Astrocyte of the hippocampus (primary cell): Measurements from ENCODE around the gene NOMO2.
"Not testable (repeated sequence)": the region's sequence is repeated elsewhere in the genome, so short reads cannot be mapped to it uniquely, and the experiment has no call there.

Source experiments
- DNase-seq: peaks from one replicate; pipeline ENCODE4 v3.0.0; 2011; ENCODE audit warnings: low read depth, low spot score

Gene NOMO2, protein sequence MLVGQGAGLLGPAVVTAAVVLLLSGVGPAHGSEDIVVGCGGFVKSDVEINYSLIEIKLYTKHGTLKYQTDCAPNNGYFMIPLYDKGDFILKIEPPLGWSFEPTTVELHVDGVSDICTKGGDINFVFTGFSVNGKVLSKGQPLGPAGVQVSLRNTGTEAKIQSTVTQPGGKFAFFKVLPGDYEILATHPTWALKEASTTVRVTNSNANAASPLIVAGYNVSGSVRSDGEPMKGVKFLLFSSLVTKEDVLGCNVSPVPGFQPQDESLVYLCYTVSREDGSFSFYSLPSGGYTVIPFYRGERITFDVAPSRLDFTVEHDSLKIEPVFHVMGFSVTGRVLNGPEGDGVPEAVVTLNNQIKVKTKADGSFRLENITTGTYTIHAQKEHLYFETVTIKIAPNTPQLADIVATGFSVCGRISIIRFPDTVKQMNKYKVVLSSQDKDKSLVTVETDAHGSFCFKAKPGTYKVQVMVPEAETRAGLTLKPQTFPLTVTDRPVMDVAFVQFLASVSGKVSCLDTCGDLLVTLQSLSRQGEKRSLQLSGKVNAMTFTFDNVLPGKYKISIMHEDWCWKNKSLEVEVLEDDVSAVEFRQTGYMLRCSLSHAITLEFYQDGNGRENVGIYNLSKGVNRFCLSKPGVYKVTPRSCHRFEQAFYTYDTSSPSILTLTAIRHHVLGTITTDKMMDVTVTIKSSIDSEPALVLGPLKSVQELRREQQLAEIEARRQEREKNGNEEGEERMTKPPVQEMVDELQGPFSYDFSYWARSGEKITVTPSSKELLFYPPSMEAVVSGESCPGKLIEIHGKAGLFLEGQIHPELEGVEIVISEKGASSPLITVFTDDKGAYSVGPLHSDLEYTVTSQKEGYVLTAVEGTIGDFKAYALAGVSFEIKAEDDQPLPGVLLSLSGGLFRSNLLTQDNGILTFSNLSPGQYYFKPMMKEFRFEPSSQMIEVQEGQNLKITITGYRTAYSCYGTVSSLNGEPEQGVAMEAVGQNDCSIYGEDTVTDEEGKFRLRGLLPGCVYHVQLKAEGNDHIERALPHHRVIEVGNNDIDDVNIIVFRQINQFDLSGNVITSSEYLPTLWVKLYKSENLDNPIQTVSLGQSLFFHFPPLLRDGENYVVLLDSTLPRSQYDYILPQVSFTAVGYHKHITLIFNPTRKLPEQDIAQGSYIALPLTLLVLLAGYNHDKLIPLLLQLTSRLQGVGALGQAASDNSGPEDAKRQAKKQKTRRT

GRCh38 chr16:18561727-18562314 is at the start of gene NOMO2:
NOMO2 (minus strand) TSS chr16:18562097; CDS start chr16:18562040, 57 bp downstream.
- peak; percentile 25 for DNase-seq

DNA sequence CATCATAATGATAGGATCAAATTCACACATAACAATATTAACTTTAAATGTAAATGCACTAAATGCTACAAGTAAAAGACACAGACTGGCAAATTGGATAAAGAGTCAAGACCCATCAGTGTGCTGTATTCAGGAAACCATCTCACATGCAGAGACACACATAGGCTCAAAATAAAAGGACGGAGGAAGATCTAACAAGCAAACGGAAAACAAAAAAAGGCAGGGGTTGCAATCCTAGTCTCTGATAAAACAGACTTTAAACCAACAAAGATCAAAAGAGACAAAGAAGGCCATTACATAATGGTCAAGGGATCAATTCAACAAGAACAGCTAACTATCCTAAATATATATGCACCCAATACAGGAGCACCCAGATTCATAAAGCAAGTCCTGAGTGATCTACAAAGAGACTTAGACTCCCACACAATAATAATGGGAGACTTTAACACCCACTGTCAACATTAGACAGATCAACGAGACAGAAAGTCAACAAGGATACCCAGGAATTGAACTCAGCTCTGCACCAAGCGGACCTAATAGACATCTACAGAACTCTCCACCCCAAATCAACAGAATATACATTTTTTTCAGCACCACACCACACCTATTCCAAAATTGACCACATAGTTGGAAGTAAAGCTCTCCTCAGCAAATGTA is 48.4 kb upstream of the NOMO2 start:
- DNase-seq, result not testable (repeated sequence)

GRCh38 chr16:18608271-18608670 is 46.4 kb upstream of the NOMO2 start:
- DNase-seq, result not testable (repeated sequence)

DNA sequence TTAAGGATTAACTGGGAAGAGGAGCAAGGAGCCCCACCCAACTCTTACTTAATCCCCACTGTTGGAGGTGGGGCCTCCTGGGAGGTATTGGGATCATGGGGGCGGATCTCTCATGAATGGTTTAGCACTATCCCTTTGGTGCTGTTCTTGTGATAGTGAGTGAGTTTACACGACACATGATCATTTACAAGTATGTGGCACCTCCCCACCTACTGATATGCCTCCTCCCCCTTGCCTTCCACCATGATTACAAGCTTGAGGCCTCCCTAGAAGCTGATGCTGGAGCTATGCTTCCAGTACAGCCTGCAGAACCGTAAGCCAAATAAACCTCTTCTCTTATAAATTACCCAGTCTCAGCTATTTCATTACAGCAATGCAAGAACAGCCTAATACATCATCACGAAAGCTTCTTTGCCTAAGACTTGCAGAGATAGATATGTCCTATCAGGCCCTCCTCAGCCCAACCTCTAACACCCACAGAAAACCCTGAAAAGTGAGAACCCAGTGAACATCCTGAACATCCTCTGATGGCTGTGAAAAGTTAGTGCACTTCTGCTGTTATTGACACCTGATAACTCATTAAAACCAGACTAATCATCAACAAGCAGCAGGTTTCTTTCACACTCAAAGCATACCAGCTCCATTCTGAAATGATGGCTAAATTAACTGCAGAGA is 41.8 kb upstream of the NOMO2 start:
- not testable (repeated sequence) for DNase-seq

DNA sequence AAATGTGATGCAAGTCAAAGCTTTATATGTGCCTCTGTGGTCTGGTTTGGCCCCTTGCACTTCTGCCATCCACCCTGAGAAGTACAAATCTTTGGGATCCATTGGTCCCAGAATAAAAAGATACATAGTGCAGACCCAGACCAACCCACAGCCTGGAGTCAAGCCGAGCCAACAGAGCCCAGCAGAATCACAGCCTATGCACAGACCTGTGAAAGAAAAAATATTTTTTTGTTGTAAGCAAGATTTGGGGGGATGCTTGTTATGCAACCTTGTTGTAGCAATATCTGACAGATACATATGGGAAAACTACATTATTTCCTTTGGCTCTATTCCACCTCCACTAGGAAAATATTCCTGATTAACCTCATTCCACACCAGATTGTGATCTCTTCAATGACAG is 36.7 kb upstream of the NOMO2 start:
- not testable (repeated sequence) for DNase-seq

DNA sequence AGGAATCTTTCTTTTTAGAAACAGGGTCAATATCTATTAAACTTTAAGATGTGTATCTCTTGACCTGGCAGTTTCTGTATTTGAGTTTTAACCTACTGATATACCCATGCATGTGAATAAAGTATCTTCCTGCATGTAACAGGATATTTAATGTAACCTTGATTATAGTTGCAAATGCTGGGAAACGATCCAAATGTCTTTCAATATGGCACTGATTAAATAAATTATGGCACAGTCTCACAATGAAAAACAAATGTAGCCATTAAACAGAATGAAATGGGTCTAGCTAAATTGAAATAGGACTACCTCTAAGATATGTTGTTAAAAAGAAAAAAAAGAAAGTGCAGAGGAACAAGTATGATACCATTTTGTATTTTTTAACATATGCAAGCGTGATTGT is 35.8 kb upstream of the NOMO2 start:
- DNase-seq, result not testable (repeated sequence)

DNA sequence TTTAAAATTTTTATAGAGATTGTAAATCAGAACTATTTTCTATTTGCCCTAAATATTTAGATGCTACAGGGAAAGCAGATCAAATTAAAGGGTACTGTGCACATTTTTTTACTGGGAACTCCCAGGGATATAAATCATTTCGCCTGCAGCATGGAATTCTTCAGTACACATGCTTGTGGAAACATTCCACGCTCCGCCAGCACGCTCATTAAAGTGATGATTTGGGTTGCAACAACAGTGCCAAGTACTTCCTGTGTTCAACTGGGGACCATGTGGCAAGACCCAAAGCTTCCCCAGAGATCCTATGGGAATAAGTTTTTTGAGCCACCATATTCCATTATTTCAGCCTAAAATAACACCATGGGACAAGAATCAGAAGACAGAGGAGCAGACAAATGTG is 35.4 kb upstream of the NOMO2 start:
- DNase-seq, result not testable (repeated sequence)

DNA sequence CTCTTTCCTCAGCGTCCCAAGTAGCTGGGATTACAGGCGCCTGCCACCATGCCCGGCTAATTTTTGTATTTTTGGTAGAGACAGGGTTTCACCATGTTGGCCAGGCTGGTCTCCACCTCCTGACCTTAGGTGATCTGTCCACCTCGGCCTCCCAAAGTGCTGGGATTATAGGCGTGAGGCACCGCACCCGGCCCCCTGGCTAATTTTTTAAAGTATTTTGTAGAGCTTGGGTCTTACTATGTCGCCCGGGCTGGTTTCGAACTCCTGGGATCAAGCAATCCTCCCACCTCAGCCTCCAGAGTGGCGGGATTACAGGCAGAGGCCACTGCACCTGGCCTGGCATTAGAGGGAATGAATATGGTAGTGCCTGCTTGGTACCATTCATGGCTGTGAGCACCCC is 33.9 kb upstream of the NOMO2 start:
- DNase-seq, result not testable (repeated sequence)

DNA sequence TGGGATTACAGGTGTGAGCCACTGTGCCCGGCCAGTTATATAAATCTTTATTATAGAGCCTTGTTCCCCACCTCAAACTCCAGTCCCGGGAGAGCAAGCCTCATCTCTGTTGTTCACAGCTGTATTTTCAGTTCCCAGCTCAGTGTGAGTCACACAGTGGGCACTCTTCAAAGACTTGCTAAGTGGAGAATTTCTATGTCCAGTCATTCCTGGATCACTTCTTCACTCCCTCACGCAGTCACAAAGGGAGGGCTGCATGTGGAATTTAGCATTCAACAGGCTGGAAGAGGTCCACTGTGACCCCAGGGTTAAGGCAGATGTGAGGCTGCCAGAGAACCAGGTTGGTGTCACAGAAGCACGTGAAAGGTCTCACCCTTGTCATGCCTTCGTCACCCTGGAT is 33.0 kb upstream of the NOMO2 start:
- DNase-seq, result peak; percentile 64

DNA sequence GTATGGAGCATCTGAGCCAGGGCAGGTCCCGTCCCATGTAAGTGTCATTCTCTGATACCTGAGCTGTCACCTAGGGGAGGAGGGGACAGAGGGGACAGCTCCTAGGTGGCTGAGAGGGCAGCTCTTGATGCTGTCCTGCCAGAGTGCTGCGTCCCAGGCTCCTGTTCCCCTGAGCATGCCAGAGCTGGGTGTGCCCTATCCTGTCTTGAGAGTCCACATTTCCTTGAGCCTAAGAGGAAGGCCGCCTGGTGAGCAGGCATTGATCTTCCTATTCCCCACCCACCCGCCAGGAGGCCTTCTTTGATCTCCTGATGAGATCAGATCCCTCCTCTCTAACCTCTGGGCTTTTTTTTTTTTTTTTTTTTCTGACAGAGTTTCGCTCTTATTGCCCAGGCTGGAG is 32.0 kb upstream of the NOMO2 start:
- not testable (repeated sequence) for DNase-seq

- not testable (repeated sequence) for DNase-seq
These were observed 31.1 kb upstream of the NOMO2 start for GRCh38 chr16:18592982-18593381.

DNA sequence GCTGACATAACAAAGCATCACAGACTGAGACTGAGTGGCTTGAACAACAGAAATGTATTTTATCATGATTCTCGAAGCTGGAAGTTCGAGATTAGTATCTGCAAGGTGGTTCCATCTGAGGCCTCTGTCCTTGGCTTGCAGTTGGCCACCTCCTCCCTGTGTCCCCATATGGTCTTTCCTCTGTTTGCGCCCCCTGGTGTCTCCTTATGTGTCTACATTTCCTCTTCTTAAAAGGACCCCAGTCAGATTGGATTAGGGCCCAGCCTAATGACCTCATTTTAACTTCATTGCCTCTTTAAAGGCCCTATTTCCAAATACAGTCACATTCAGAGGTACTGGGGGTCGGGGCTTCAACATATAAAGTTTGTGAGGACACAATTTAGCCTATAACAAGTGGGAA is 30.0 kb upstream of the NOMO2 start:
- DNase-seq, result peak; percentile 16

DNA sequence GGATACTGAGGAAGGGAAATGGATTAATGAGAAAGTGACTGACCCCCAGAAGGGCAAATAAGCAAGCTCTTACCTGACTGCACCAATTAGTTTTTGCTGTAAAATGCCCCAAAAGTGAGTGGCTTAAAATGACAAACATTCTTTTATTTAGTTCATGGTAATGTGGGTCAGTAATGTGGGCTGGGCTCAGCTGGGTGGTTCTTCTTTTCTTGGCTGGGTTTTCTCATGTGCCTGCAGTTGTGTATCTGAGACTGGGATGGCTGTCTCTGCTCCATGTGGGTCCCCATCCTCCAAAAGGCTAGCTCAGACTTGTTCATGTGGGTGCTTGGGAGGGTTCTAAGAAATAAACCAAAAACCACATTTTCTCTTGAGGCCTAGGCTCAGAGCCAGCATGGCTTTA is 29.5 kb upstream of the NOMO2 start:
- DNase-seq, result not testable (repeated sequence)

- DNase-seq, result not testable (repeated sequence)
These were observed 27.9 kb upstream of the NOMO2 start for GRCh38 chr16:18589806-18590205.

DNA sequence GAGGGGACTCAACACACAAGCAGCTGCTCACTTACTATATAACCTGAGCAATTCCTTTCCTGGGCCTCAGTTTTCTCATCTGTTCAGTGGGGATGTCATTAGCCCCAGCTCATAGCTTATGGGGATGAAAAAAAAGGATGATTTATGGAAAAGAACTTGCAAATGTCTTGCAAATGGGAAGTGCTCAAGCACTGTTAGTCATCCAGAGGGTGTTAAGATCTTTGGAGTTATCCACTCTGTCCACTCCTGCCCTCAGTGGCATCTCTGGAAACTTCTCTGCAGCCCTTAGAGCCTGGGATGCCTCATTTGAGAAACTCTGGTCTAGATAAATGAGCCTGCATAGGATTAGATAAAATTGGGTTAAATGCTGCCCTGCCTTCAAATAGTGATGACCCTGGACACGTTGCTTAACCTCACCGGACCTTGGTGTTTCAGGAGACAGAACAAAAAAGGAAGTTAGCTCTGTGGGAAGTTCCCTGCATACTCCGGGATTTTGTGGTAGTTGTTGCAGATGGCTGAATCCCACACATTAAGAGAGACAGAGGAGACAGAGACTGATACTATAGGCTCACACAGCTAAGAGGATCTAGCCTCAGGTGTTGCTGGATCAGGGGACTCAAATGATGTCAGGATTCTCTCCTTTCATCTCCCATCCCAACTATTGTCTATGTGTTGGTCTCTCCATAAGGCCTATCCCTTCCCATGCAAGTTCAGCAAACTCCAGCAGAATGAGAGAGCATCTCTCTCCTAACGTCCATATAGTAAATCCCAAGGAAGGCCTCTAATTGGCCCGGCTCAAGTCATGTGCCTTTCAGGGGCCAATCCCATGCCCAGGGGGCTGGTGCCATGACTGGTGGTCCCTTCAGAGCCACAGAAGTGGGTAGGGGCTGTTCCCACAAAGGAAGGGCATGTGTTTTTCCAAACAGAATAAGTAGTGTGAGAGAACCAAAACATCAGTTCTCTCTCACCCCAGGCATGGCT is 25.0 kb upstream of the NOMO2 start:
- DNase-seq, result not testable (repeated sequence)

- not testable (repeated sequence) for DNase-seq
These were observed 23.9 kb upstream of the NOMO2 start for GRCh38 chr16:18585789-18586188.

GRCh38 chr16:18582902-18583301 is 21.0 kb upstream of the NOMO2 start:
- DNase-seq, result no peak

- DNase-seq, result not testable (repeated sequence)
These were observed 18.5 kb upstream of the NOMO2 start for GRCh38 chr16:18580396-18580795.

DNA sequence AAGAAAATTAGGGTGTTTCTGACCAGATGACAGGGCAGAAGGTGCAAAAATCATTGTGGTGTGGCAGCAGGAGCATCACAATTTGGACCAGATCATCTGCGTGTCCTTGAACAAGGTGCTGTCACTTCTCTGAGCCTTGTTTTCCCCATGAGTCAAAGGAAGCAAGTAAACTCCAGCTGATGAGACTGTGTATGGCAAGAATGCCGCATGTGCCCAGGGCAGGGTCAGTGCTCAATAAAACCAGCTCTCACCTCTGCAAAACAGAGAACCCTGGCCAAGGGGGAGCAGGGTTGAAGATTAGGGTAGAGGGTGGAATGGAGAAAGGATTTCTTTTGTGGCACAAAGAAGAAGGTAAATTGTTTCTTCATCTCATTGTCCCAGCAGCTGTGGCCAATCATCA is 17.4 kb upstream of the NOMO2 start:
- not testable (repeated sequence) for DNase-seq
